GM18507 (cell line): ENCODE results near the gene TMC1.

Experiments
- DNase-seq: peaks from one replicate; pipeline ENCODE4 v3.0.0; 2011; ENCODE audit warnings: low read depth; ENCODE audit not compliant: insufficient read length; ENCODE audit errors: extremely low spot score
- FAIRE-seq: peaks from 2 replicates; lab custom pipeline; 2011; peaks lifted over from hg19 to GRCh38; lab: Jason Lieb, UNC

TMC1 gene

DNA sequence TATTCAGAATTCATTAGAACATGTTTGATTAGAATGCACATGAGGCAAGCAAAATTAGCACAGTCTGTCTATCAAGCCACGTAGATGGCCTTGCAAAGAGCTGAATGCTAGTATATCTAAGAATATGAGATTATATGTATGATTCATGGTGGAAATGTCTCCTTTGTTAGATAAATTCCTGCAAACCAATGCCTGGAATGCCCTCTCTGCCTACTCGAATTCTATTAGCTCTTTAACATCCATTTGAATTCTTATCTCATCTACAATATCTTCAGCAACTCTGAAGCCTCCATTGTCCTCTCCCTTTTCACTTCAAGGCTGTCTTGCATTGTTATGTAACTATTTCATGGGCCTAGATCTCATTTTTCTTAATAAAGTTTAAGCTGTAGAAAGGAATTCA, 205.5 kb downstream of the TMC1 start:
- FAIRE-seq (no peak), DNase-seq (no peak)

DNA sequence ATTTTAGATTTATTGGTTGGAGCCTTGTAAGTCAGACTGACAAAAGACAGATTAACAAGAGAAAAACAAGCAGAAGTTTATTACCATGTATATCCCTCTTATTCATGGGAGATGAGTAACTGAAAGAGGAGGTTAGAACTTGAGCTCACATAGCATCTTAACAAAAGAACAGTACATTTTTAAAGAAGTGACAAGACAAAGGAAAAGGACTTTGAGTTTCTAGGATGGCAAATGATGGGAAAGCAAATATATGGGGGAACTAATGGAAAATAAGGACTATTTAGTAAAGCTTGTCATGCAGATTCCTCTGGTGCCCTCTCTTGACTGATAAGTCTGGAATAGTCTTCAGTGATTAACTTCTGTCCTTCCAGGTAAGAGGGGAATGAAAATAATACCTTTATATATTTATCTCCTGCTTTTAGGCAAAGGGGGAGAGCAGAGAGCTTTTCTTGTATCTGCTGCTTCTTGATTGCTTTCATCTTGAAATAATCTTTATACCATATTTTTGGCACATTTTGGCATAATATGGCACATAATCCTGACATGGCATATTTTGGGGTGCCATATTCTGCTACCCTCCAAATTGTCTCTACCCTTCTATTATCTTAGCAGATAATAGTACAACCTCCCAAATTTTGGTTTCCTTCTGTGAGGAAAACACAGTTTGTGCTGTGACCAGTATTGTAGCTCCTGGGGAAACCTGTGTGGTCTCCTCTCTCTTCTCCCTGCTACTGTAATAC, 206.8 kb downstream of the TMC1 start:
- FAIRE-seq = no peak
- no peak for DNase-seq

DNA sequence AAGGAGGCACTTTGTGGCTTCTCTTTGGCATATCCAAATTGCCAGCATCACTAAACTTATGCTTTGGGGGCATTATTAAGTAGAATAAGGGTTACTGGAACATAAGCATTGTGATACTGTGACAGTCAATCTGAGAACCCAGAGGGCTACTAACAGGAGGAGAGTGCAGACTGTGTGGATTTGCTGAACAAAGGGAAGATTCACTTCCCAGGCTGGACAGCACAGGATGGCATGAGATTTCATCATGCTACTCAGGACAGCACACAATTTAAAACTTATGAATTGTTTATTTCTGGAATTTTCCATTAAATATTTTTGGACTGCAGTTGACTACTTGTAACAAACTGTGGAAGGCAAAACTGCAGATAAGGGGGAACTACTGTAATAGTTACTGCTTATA, 212.5 kb downstream of the TMC1 start:
- FAIRE-seq (no peak), DNase-seq (no peak)

DNA sequence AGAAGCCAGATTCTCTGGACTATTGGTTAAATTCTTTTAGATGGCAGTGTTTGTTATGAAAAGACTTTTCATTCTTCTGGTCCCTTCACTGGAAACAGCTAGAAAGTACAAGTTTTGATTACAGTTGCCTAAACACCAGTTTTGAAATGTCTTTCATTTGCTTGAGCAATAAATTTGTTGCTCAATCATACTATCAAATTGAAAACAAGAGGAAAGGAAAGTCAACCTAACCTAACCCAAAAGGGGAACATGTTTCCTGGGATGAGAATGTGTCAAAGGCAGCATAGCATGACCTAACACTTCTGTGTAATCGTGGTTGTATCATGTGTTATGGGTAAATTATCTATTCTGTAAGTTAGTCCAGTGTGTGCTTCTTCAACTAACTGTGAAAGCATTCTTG, 213.2 kb downstream of the TMC1 start:
- FAIRE-seq (no peak), DNase-seq (no peak)

DNA sequence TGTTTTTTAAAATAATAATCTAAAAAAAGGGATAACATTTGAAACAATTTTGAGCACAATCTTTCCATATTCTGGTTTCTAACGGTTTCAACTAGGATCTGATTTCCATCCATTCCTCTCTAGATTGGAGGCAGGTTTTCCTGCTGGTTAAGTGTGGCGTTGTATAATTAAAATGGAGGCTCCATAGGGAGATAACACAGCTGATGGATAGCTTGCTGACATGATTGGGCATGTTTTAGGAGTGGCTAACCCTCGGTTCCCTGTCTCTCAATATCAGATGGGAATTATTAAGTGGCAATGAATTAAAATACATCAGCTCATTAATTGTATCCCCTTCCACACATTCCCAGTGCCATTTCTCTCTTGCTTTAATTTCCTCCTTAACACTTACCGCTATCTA, 222.4 kb downstream of the TMC1 start:
- DNase-seq (no peak), FAIRE-seq (no peak)

DNA sequence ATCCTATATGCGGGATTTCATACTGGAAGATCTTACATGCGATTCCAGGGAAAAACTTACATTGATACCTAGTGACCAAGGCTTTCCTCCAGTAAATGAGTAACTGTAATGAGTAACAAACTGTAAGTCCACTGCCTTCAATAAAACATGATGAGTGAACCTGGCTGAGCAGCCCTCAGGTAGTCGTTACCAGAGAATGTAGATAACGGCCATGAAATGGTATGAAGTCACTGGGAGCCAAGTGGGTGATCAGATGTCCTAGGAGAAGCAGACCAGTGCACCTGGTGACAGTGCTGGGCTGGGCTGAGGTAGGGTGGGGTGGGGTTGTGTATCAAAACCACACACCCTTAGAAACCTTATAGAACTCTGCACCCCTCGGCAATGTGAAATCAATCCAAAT, 227.9 kb downstream of the TMC1 start:
- no peak for FAIRE-seq
- DNase-seq = no peak

DNA sequence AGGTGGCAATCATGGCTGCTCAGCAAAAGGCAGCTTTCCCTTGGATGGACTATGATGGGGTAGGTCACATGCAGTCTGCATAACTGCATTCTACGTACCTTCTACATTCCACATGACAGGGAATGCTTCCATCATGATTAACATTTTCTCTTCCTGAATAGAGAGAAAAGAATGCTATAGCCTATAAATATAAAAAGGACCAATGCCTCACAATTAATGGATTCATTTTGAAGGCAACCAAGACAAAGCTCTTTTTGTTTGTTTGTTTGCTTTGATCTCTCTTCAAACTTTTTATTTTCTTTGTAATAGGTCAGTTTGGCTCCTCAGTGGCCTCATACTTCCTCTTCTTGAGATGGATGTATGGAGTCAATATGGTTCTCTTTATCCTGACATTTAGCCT, 230.1 kb downstream of the TMC1 start:
- DNase-seq = no peak
- FAIRE-seq = no peak

DNA sequence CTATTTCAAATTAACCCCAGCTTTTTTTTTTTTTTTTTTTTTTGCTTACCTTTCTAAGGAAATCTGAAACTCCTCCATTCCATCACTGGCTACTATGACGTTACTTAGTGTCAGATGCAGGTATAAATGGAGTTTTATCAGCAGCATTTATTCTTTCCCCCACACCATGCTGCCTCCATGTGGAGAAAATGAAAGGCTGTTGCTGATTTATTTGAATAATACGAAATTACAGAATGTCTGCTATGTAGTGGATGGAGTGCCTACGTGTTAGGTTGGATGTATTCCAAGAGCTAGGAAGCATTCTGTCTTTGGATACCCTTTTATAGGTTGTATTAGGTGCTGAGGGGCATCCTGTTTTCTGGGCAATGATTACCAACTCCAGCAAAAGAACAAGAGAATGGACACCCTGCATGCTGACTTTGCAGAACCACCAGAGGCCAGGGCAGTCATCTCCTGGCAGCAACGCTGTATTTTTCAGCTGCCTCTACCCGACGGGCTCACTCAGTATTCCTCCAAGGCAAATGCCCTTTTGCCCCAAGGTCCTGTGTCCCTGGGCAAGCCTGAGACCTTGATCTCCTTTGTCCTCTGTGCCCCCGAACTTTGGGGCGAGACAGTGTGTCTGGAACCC, 232.0 kb downstream of the TMC1 start:
- FAIRE-seq (no peak), DNase-seq (no peak)

DNA sequence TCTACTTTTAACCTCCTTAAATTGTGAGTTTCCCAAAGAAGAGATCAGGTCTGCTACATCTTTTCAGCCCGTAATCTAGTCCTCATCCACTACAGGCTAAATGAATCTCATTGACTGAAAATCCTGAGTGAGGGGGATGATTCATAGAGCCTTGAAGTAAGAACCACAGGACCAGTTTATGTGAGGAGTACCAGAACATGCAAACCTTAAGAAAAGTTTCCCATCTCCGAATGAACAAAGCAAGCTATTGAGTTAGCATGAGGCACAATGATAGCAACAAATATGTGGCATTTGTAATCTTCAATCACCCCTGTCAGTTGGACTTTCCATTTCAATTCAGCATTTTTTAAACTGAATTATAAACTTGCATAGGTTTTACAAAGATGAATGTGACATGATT, 234.4 kb downstream of the TMC1 start:
- FAIRE-seq (no peak), DNase-seq (no peak)

DNA sequence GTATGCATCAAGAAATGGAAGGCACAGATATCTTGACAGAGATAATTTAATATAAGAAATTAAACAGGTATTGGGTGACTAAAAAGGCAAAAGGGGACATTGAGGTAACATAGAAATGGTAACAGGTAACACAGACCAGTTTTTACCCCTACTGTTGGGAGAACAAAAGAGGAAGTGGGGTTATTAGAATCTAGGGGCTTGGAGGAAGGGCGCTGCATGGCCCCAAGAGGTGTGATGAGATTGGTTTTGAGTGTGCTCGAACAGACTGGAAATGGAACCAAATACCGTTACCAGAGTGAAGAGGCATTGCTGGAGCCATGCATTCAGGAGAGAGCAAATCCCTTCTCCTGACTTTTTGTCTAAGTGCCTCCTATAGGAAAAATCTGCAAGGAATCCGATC, 237.5 kb downstream of the TMC1 start:
- FAIRE-seq (no peak), DNase-seq (no peak)

DNA sequence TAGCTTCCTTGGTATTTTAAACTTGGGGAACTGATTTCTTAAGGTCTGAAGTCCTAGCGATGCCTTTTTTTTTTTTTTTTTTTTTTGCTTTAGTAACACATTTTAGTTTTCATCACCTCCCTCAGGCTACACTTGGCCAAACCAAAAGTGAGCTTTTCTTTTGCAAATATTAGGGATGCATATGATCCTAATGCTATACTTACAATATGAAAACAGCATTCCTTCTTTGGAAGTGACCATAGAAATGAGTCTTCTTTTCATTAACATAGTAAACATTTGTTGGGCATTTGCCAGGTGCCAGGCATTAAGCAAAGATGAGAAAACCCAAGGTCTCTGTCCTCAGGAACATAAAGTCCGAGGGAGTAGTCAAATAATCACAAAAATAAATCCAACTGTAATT, 241.6 kb downstream of the TMC1 start:
- DNase-seq (no peak), FAIRE-seq (no peak)

DNA sequence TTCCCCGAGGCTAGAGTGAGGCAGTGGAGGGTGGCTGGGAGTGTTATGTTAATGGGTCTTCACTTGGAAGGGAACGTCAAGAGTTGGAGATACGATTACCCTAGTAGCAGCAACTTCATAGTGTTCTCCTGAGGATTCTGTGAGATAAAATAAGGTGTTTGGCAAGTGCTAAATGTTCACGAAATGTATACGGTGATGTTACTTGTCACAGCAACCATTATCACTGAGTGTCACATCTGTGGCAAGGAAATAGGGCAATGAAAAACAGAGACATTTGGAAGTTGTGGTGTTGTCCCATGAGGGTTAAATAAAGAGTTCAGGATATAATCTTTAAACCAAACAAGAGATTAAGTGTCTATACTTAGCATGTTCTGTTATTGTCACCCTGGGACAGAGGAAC, 248.1 kb downstream of the TMC1 start:
- no peak for FAIRE-seq
- DNase-seq = no peak

DNA sequence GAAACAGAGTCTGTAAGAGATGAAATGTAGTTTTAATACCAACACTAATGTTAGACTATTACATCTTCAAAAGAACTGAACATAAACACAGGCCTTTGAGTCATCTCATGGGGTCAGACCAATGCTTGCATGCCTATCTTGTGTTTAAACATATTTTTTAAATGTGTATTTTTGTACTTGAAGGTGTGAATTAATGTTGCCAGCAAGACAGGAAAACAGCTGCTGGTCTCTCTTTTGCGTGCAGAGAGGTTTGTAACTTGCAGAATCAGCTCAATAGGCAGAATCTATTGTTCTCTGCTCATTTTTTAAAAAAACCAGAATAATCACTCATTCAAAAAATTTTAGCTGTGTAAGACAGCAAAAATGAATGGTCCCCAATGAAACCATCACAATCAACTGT, 251.3 kb downstream of the TMC1 start:
- no peak for FAIRE-seq
- no peak for DNase-seq

DNA sequence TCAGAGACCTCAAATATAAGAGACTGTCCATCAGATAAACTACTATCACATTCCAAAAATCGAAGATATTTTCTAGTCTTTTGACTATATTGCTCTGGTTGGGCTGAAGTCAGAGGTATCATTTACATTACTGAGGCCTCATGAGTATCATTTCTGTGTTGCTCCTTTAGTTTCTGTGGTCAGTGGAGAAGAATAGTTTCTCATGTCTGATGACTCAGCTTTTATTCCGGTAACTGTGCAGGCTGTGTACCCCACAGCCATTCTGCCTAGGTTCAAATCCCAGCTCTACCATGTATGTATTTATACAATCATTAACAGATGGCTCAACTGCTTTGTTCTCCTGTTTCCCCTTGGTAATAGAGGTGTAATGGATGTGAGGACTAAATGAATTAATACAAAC, 252.2 kb downstream of the TMC1 start:
- FAIRE-seq (no peak), DNase-seq (no peak)

DNA sequence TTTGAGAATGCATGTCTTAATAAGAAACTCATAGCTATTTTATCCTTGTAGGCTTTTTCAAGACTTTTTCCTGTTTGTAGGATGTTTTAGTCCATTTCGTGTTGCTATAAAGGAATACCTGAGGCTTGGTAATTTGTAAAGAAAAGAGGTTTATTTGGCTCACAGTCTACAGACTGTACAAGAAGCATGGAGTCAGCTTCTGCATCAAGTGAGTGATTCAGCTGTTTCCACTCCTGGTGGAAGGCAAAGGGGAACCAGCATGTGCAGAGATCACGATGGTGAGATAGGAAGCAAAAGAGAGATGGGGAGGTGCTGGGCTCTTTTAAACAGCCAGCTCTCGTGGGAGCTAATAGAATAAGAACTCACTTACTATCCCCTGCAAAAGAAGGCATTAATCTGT, 254.2 kb downstream of the TMC1 start:
- DNase-seq = no peak
- no peak for FAIRE-seq

DNA sequence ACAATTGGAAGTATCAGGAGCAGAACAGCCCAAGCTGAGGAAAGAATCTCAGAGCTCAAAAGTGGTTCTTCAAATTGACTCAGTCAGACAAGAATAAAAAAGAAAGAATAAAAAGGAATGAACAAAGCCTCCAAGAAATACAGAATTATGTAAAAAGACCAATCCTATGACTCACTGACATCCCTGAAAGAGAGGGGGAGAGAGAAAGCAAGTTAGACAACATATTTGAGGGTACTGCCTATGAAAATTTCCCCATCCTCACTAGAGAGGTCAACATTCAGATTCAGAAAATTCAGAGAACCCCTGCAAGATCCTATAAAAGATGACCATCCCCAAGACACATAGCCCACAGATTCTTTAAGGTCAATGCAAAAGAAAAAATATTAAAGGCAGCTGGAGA, 258.2 kb downstream of the TMC1 start:
- no peak for FAIRE-seq
- no peak for DNase-seq

DNA sequence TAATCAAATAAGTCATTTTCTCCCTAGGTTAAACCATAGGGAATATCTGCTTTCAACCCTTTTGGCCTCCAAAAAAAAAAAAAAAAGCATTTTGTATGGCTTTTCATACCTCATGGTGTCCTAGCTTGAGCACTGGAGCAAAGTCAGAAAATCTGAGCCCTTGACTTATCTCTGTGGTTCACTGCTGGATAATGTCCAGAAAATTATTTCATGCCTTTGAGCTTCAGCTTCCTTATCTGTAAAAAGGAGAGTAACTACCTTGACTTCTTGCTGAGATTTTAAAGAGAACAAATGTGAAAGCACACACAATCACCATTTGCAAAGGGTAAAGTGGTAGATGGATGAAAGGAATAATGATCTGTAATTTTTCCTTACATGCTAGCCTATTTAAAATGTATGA, 265.5 kb downstream of the TMC1 start:
- DNase-seq (no peak), FAIRE-seq (no peak)

DNA sequence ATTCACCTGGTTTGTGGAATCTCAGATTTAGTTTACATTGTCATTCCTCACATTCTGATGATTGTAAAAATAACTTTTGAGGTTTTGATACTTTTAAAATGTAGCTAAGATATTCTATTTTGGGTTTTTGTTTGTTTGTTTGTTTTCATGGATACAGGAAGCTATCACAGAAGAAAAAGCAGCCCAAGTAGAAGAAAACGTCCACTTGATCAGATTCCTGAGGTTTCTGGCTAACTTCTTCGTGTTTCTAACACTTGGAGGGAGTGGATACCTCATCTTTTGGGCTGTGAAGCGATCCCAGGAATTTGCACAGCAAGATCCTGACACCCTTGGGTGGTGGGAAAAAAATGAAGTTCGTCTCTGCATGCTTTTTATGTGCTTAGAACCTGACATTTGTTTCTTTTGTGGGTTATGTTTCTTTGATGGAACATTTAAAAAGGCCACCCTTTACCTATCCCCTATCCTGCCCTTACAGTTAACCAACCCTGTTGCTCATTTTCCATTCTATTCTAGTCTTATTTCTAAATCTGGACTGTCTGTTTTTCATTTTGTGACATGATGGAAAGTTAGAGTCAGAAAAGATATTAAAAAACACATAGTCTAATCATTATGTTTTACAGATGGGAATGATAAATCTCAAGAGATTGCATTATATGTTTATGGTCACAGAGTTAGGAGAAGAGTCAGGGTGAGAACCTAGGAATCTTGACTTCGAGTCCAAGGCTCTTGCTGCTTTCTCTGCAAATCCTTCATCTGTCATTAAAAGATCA, 267.7 kb downstream of the TMC1 start:
- no peak for FAIRE-seq
- DNase-seq = no peak

DNA sequence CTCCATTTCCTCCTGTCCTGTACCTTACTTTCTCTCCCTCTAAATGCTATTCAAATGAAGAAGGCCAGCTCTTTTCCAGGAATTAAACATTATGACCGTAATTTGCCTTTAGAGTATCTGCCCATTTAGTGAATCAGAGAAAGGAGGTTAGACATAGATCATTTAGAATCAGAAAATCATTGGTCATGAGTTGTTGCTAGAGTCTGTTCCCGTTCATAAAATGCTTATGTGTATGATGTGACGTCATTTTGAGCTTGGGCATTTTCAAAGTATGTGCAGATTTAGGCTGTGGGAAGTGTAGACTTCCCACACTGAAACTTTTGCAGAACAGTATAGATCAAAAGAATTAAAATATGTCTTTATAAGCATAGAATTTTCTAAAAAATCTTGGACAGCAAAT, 268.5 kb downstream of the TMC1 start:
- no peak for DNase-seq
- FAIRE-seq = no peak

DNA sequence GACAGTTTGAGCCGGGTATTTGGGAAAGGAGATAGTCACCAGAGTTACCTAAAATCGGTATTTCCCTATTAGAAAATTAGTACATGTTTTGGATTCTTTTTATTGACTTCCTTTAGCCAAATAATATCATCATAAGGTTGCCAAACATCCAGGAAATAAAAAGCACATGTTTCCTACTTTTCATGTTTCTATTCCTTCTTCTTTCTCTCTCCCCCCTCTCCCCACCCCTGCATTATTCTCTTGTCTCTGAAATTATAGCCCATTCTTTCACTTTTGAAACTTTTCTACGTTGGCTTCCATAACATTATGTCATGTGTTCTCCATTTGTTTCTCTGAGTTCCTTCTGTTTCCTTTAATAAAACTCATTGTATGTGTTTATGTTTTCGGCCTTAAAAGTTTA, 269.6 kb downstream of the TMC1 start:
- FAIRE-seq = no peak
- DNase-seq = no peak

DNA sequence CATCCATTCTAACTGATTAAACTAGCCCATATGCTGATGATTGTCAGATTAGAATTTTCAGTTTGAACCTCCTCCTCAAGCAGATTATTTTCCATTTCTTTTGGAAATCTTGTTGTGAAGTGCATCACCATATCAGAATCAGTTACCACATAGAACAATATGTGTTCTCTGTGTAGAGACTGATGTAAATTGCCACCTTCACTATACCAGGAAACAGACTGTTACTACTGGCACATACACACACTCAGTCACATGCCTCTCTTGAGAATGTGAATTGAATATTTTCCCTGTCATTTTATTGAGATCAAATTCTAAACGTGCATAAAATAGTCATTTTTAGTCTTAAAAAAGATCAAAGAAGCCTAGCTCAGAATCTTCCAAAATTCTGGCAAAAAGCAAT, 270.0 kb downstream of the TMC1 start:
- no peak for DNase-seq
- no peak for FAIRE-seq
